SKM-1 (cell line): Measurements from ENCODE around the gene RHO.
A peak's percentile ranks its signal among the peaks of the same experiment; 100 is the strongest.

ENCODE experiments used
- DNase-seq: peaks from one replicate; lab custom pipeline; 2025; ENCODE audit not compliant: unreplicated experiment; lab: John Stamatoyannopoulos, UW

RHO gene

DNA sequence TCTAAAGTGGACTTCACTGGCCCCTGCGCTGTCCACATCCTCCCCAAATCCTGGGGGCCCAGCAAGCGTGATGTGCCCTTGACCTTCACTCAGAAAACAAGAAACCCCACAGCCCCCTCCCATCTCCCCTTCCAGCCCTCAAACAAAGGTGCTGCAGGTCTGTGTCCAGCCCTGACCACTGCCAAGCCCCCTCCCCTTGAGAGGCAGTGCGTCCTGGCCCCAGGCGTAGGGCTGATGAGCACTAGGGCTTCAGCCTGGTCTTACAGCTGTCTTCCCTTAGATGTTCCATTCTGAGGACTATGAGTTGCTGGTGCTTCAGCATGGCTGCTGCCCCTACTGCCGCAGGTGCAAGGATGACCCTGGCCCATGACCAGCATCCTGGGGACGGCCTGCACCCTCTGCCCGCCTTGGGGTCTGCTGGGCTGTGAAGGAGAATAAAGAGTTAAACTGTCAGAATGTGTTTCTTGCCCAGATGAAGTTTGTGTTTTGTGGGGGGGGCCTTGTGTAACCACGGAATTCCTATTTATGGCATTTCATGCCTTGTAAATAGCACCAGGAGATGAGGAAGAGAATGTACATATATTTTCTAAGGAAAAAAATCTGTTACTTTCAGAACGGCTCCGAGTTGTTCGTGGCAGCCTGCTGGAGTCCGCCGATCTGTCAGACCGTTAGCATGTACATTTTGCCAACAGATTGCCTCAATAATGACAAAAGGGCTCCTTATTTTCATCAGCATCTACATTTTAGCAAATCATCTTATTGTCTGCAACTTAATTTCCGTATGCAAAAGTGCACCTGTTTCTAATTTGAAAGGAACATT, 8.3 kb upstream of the RHO start:
- no peak for DNase-seq

- DNase-seq, result no peak
These were observed 7.5 kb upstream of the RHO start for GRCh38 chr3:129520960-129521359.

- no peak for DNase-seq
These were observed 6.8 kb upstream of the RHO start for GRCh38 chr3:129521611-129522010.

- no peak for DNase-seq
These were observed 5.5 kb upstream of the RHO start for GRCh38 chr3:129522953-129523352.

DNA sequence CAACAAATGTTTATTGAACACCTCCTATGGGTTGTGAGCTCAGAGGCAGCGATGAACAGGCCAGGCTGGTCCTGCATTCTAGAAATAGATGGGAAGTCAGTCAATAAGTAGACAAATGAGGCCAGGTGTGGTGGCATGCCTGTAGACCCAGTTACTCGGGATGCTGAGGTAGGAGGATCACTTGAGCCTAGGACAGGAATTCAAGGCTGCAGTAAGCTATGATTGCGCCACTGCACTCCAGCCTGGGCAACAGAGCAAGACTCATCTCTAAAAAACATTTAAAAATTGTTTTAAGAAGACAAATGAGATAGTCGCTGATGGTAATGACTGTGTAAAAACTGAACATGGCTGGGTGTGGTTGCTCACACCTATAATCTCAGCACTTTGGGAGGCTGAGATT, 4.4 kb upstream of the RHO start:
- no peak for DNase-seq

DNA sequence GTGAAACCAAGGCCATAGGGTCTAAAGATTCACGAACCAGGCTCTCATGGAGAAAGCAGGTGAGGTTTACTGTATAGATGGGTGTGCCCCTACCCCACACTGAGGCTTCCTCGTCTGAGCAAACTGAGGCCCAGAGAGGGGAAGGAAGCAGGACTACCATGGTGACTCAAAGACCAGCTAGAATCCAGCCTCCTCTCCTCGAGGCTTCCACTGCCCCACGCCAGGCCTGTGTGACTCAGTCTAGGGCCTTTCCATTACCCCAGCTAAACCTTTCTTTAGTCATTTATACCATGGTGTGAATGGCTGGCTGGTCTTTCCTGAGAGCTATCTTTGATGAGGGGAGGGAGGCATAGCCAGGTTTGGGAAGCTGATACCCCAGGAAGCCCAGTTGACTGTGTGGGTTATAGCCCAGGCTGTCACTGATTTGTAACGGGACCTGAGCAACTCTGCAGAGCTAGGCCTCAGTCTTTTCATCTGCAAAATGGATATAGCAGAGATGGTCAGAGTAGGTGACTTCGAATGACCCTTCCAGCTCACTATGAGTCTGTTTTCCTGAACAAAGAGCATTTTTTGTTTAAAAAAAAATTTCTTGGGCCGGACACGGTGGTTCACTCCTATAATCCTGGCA, 3.0 kb upstream of the RHO start:
- no peak for DNase-seq

GRCh38 chr3:129526121-129526900, 2.1 kb upstream of the RHO start:
- peak; percentile 91 for DNase-seq

GRCh38 chr3:129527262-129527661, 1.2 kb upstream of the RHO start:
- no peak for DNase-seq

DNA sequence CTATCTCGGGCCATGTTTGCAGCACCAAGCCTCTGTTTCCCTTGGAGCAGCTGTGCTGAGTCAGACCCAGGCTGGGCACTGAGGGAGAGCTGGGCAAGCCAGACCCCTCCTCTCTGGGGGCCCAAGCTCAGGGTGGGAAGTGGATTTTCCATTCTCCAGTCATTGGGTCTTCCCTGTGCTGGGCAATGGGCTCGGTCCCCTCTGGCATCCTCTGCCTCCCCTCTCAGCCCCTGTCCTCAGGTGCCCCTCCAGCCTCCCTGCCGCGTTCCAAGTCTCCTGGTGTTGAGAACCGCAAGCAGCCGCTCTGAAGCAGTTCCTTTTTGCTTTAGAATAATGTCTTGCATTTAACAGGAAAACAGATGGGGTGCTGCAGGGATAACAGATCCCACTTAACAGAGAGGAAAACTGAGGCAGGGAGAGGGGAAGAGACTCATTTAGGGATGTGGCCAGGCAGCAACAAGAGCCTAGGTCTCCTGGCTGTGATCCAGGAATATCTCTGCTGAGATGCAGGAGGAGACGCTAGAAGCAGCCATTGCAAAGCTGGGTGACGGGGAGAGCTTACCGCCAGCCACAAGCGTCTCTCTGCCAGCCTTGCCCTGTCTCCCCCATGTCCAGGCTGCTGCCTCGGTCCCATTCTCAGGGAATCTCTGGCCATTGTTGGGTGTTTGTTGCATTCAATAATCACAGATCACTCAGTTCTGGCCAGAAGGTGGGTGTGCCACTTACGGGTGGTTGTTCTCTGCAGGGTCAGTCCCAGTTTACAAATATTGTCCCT, 1.2 kb downstream of the RHO start:
- DNase-seq, result no peak

GRCh38 chr3:129530251-129530791, 1.9 kb downstream of the RHO start:
- no peak for DNase-seq

DNA sequence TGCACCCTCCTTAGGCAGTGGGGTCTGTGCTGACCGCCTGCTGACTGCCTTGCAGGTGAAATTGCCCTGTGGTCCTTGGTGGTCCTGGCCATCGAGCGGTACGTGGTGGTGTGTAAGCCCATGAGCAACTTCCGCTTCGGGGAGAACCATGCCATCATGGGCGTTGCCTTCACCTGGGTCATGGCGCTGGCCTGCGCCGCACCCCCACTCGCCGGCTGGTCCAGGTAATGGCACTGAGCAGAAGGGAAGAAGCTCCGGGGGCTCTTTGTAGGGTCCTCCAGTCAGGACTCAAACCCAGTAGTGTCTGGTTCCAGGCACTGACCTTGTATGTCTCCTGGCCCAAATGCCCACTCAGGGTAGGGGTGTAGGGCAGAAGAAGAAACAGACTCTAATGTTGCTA, 2.4 kb downstream of the RHO start:
- DNase-seq, result no peak

DNA sequence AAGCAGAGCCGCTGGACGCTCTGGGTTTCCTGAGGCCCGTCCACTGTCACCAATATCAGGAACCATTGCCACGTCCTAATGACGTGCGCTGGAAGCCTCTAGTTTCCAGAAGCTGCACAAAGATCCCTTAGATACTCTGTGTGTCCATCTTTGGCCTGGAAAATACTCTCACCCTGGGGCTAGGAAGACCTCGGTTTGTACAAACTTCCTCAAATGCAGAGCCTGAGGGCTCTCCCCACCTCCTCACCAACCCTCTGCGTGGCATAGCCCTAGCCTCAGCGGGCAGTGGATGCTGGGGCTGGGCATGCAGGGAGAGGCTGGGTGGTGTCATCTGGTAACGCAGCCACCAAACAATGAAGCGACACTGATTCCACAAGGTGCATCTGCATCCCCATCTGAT, 3.3 kb downstream of the RHO start:
- DNase-seq, result no peak

DNA sequence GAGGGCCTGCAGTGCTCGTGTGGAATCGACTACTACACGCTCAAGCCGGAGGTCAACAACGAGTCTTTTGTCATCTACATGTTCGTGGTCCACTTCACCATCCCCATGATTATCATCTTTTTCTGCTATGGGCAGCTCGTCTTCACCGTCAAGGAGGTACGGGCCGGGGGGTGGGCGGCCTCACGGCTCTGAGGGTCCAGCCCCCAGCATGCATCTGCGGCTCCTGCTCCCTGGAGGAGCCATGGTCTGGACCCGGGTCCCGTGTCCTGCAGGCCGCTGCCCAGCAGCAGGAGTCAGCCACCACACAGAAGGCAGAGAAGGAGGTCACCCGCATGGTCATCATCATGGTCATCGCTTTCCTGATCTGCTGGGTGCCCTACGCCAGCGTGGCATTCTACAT, 3.8 kb downstream of the RHO start:
- DNase-seq, result no peak

- DNase-seq, result no peak
These were observed 5.0 kb downstream of the RHO start for GRCh38 chr3:129533406-129533805.

- no peak for DNase-seq
These were observed 6.1 kb downstream of the RHO start for GRCh38 chr3:129534428-129535027.

DNA sequence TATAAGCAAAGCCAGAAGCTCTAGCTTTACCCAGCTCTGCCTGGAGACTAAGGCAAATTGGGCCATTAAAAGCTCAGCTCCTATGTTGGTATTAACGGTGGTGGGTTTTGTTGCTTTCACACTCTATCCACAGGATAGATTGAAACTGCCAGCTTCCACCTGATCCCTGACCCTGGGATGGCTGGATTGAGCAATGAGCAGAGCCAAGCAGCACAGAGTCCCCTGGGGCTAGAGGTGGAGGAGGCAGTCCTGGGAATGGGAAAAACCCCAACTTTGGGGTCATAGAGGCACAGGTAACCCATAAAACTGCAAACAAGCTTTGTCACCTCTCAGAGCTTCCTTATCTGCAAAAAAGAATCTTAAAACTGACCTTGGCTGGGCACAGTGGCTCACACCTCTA, 6.6 kb downstream of the RHO start:
- no peak for DNase-seq

DNA sequence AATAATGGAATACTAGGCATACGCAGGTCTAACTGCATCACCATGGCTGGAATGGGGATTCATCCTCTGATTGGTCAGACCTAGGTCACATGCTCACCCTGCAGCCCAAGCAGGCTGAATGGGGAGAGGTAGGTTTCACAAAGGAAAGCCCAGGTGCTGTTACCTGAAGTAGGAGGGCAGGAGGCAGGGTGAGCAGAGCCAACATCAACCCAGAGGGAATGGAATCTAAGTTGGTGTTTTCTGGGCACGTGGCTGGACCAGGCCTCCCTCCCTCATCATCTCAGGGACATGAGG, 7.9 kb downstream of the RHO start:
- DNase-seq, result no peak

- no peak for DNase-seq
These were observed 8.4 kb downstream of the RHO start for GRCh38 chr3:129536804-129537203.

DNA sequence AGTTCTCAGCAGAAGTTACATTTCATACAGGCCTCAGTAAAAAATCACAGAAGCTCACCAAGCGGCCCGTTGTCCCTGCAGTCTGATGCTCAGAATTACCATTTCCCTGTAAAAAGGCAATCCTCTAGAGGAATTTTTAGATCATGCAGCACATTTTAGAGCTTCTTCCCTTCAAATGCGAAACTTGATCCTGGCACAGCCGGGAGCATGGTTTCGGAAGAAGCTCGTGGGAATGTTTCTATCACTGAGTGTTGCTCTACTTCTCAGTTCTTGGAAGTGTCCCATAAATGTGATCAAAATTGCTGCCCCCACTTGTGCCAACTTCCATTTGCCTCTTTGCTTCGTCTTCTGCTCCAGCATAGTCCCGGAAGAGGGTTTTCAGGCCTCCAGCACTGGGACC, 10.8 kb downstream of the RHO start:
- DNase-seq, result no peak

DNA sequence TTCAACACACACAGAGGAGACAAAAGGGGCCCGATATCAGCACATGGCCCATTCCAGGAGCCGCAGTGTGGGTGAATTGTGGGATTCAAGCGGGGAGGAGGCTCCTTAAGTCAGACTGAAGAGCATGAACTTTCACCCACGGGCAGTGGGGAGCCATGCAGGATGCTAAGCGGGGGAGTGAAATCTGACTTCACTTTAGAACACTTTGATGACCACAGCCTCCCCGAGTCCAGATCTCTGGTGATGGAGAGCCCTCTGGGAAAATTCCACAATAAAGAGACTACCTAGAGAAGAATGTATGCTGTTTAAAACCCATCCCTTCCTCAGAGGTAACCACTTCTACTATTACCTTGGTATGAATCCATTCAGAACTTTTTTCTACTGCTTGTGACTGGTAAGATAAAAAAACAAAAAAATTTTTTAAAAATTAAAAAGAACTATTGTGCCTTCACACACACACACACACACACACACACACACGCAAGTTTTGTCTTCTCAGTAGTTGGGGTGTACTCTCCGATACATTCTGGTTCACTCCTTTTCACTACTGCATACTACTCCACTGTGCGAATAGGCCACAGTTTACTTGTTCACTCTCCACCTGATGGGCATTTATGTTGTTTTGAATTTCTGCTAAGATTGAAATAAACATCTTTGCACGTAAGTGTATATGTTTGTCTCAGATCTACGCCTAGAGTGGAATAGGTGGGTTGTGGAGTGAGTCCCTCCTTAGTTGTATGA, 12.5 kb downstream of the RHO start:
- no peak for DNase-seq
